Subcutaneous adipose tissue (tissue), 4 donors: Measurements from ENCODE around the gene WWC1. TPM values are rescaled to one million over a fixed set of nuclear protein-coding genes. Genes with fewer than 3 reads are reported as not detected.

ENCODE experiments used
- CTCF ChIP-seq: fragments of 450-650 bp; IDR thresholded peaks from one replicate; pipeline ENCODE4 v1.5.1; 2016; ENCODE audit warnings: low read depth, mild to moderate bottlenecking, control low read depth, antibody characterized with exemption, moderate library complexity
- total RNA-seq, 4 donors: library from RNA; depleted of rRNA; stranded (reverse); fragments of >200 nt; gene quantifications; one replicate each; pipeline ENCODE4 v1.1.0, GENCODE V29; 2016

Gene WWC1
- total RNA-seq, 4 donors from 2014 or later: 0.34 to 5.1 (median 1.1) TPM; not detected in 1

- TF ChIP-seq CTCF: no peak
Measured at GRCh38 chr5:168443533-168443932, 152.1 kb downstream of the WWC1 start.

DNA sequence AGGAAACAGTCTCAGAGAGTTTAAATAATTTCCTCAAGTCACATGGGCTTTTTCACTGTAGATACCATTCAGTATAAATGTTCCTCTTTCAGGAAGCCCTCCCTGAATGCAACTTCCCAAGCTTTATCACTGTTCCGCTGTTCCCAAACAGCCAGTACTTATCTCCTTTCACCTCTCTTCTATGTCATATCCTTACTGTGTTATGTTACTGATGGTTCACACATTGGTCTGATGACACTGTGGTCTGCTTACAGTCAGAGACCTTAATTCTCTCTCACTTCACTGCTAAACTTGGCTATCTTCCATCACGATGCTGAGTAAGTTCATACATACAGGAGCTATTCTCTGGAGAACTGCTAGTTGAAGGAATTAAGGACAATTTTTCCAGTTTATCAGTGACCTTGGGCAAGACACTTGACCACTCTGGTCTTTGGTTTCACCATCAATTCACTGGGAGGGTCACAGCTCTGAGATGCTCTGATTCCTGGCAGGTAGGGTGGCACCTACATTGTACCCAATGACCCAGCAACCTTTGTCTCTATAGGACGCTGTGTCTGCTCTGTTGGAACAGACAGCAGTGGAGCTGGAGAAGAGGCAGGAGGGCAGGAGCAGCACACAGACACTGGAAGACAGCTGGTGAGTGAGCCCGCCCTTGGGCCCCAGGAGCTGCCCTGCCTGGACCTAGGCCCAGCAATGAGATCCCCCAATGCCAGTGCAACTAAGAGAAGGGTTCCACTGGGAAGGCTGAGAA, 152.7 kb downstream of the WWC1 start:
- TF ChIP-seq CTCF: no peak

GRCh38 chr5:168446983-168447619, 155.7 kb downstream of the WWC1 start:
- no peak for TF ChIP-seq CTCF

DNA sequence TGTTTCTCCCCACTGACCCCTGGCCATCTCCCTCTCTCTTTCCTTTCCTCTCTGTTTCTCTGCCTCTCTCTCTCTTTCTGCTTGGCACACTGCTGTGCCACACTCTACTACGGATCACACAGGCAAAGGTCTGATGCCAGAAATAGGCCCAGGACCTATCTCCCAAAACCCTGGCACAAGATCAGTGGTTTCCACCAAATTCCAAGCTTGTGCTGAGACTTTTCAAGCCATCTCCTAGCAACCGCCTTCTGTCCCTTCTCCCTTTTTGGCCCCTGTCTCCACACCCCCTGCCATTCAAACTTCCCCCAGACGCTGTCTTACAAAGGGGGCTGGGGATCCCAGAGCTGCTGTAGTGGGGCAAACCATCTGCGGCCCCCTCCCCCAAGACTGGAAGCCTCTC, 156.4 kb downstream of the WWC1 start:
- no peak for TF ChIP-seq CTCF

DNA sequence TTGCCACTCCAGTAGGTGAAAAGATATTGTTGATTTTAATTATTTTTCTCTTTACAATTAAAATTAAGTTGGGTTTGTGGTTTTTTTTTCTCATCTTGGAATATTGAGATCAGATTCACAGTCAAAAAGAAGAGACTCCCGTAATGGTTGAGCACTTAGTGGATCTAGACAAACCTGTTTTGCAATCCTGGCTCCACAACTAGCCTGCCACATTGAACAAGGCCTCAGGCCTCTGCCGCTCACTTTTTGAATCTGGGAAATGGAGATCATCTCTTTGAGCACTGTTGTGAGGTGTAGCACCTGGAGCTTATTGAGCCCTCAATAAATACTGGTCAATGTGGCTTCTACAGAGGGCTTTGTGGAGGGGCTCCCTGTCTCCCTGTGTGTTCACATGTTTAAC, 157.7 kb downstream of the WWC1 start:
- no peak for TF ChIP-seq CTCF

DNA sequence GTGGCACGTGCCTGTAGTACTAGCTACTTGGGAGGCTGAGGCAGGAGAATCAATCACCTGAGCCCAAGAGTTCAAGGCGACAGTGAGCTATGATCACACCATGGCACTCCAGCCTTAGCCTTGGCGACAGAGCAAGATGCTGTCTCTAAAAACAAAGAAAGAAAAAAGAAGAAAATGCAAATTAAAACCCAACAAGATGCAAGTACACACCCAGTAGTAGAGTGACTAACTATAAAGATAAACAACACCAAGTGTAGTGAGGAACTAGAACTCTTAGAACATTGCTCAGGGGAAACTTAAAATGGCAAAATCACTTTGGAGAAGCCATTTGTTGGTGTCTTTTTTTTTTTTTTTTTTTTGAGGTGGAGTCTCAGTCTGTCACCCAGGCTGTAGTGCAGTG, 160.1 kb downstream of the WWC1 start:
- no peak for TF ChIP-seq CTCF

DNA sequence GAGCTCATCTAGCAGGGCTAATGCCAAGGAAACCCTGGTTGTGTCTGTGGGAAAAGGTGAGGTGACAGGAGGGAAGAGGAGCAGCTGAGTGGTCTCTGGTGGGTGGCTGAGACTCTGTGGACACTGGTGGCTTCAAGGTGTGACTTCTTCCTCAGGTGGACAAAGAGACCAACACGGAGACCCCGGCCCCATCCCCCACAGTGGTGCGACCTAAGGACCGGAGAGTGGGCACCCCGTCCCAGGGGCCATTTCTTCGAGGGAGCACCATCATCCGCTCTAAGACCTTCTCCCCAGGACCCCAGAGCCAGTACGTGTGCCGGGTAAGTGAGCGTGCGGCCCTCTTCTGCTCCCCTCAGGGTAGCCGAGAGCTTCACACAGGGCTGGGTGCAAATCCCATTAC, 163.8 kb downstream of the WWC1 start:
- TF ChIP-seq CTCF: no peak
